GM12874 (cell line): Measurements from ENCODE around the gene OR1I1.

Experiments used
- TF ChIP-seq, protein P1 (sequence below): IDR thresholded peaks from 2 replicates; pipeline ENCODE4 v1.5.1; 2011; ENCODE audit warnings: low read depth, mild to moderate bottlenecking, control low read depth, low read length, moderate library complexity; ENCODE audit not compliant: insufficient read depth

OR1I1 gene

DNA sequence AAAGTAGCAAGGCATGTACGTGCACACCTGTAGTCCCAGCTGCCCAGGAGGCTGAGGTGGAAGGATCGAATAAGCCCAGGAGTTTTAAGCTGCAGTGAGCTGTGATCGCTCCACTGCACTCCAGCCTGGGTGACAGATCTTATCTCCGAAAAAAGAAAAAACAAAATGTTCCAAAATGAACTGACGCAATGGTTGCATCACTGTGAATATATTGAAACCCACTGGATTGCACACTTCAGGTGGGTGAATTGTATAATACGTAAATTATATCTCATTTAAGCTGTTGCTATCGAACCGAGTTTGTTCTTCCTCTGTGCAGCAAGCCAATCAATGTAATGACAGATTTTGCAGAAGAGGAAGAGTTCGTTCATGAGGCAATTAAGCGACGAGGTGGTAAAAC lies 34.3 kb upstream of the OR1I1 start:
- TF ChIP-seq, protein P1, sequence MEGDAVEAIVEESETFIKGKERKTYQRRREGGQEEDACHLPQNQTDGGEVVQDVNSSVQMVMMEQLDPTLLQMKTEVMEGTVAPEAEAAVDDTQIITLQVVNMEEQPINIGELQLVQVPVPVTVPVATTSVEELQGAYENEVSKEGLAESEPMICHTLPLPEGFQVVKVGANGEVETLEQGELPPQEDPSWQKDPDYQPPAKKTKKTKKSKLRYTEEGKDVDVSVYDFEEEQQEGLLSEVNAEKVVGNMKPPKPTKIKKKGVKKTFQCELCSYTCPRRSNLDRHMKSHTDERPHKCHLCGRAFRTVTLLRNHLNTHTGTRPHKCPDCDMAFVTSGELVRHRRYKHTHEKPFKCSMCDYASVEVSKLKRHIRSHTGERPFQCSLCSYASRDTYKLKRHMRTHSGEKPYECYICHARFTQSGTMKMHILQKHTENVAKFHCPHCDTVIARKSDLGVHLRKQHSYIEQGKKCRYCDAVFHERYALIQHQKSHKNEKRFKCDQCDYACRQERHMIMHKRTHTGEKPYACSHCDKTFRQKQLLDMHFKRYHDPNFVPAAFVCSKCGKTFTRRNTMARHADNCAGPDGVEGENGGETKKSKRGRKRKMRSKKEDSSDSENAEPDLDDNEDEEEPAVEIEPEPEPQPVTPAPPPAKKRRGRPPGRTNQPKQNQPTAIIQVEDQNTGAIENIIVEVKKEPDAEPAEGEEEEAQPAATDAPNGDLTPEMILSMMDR, result no peak

DNA sequence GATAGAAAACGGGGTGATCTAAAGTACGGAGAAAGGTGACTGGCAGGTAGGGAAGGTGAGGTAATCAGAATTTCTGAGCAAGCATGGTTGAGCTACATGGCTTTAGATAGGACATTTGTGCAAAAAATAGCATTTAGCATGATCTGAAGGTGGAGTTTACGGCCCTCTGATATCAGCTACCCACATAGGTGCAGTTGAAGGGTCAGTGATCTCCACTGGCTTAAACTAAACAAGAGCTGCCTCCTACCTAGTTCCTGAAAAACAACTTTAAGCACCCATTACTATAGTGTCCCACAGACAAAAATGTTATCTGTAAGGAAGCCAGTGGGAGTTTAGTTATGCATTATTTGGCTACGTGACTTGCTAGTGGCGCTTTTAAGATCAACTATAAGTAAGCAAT lies 33.9 kb upstream of the OR1I1 start:
- TF ChIP-seq, protein P1, result no peak

DNA sequence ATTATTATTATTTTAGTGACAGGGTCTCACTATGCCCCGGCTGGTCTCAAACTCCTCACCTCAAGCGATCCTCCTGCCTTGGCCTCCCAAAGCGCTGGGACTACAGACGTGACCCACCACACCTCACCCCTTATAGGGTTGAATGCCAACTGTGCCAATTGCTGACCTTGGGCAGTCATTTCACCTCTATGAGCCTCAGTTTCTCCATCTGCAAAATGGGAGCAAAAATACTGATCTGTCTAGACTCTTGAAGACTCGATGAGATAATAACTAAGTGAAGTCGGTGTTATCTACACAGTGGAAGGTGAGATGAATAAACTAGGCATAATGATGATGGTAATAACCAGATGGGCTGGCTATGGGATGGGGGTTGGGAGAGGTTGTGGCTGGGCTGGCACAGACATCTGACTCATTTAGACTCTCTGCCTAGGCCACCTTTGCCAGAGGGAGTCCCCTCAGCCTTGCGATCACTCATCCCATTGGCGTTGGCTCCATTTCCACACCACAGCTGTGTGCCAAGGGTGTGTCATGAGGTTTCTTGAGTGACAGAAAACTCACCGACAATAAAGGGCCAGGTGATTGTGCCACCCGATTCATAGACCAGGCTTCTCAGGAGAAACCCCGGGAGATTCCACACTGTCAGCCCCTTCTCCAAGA lies 33.0 kb upstream of the OR1I1 start, which contains the start of gene CASP14:
TSS of gene CASP14 (plus strand) at position 596 of the 657 bp plus-strand sequence. CDS start 2,772 bp downstream, outside the sequence.
- TF ChIP-seq, protein P1, result no peak

DNA sequence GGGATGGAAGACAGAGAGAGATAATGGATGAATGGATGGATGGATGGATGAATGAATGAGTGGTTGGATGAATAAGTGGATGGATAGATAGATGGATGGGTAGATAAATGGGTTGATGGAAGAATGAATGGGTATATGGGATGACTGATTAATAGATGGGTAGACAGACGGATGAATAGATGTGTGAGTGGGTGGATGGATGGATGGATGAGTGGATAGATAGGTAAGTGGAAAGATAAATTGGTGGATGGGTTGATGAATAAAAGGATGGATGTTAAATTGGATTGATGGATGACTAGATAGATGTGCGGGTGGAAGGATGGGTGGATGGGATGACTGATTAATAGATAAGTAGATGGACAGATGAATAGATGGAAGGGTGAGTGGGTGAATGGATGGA lies 31.4 kb upstream of the OR1I1 start:
- TF ChIP-seq, protein P1, result no peak

DNA sequence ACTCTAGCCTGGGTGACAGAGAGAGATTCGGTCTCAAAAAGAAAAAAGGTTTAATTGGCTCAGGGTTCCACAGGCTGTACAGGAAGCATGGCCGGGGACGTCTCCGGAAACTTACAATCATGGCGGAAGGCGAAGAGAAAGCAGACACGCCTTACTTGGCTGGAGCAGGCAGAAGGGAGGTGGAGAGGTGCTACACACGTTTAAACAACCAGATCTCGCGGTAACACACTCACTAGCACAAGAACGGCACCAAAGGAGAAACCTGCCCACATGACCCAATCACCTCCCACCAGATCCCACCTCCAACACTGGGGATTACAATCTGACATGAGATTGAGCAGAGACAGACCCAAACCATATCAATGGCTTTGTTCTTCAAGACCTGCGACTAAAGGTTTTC lies 20.0 kb upstream of the OR1I1 start:
- TF ChIP-seq, protein P1, result no peak

DNA sequence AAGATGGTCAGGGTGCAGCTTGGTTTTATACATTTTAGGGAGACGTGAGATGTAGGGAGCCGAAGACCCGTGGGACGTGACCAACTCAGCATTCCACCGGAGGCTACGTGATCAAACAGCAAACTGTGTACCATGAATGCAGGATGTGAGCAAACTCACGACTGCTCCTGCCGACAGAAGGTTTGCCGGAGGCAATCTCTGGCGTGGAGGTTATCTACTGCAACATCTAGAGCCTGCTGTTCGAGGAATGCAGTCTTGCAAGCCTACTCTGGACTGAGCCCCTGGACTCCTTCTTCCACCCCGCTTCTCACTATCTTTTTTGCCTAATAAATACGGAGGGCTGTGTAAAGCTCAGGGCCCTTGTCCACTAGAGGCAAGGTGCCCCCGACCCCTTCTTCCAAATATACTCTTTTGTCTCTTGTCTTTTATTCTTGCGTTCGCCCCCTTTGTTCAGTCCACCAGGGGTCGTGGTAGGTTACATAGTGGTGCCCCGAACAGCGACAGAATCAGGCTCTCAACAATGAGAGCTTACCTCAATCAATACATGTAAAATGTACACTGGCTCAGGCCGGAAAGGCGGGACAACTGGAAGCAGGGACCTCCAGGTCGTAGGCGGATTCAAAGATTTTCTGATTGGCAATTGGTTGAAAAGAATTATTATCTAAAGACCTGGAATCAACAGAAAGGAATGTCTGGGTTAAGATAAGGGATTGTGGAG lies 8.9 kb upstream of the OR1I1 start:
- TF ChIP-seq, protein P1, result no peak

DNA sequence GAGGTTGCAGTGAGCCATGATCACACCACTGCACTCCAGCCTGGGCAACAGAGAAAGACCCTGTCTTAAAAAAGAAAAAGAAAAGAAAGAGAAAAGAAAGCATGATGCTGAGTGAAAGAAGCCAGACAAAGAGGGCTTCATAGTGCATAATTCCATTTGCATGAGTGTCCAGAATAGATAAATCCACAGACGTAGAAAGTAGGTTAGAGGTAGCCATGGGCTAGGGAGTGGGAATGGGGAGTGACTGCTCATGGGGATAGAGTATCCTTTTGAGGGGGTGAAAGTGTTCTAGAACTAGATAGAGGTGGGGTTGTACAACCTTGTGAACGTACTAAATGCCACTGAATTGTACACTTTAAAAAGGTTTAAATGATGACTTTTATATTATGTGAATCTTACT lies 7.6 kb upstream of the OR1I1 start:
- TF ChIP-seq, protein P1, result no peak
